Nephron progenitor cell (in vitro differentiated cells): ENCODE results near the gene PPP6R3.
"Not testable (repeated sequence)": the region's sequence is repeated elsewhere in the genome, so short reads cannot be mapped to it uniquely, and the experiment has no call there.

Experiments
- DNase-seq: peaks from one replicate; pipeline ENCODE4 v3.0.0; 2021
- H3K27ac Mint-ChIP-seq: 2 replicates; pipeline ENCODE4 v1.8.0; 2021; ENCODE audit warnings: mild to moderate bottlenecking, moderate library complexity, mixed read lengths
- H3K27me3 Mint-ChIP-seq: 2 replicates; pipeline ENCODE4 v1.8.0; 2021; ENCODE audit warnings: mild to moderate bottlenecking, low read depth, mixed read lengths; ENCODE audit not compliant: poor library complexity
- H3K36me3 Mint-ChIP-seq: 2 replicates; pipeline ENCODE4 v1.8.0; 2021; ENCODE audit warnings: low read depth, mixed read lengths
- H3K4me1 Mint-ChIP-seq: 2 replicates; pipeline ENCODE4 v1.8.0; 2021; ENCODE audit warnings: mixed read lengths
- H3K4me3 Mint-ChIP-seq: 2 replicates; pipeline ENCODE4 v1.8.0; 2021; ENCODE audit warnings: mild to moderate bottlenecking, moderate library complexity, mixed read lengths
- H3K9me3 Mint-ChIP-seq: 2 replicates; pipeline ENCODE4 v1.8.0; 2021; ENCODE audit warnings: mild to moderate bottlenecking, moderate library complexity, mixed read lengths
- CTCF ChIP-seq: fragments of 200-600 bp; sonication (generic); IDR thresholded peaks from 2 replicates; pipeline ENCODE4 v1.5.0; 2021; ENCODE audit warnings: antibody characterized with exemption

Gene PPP6R3

DNA sequence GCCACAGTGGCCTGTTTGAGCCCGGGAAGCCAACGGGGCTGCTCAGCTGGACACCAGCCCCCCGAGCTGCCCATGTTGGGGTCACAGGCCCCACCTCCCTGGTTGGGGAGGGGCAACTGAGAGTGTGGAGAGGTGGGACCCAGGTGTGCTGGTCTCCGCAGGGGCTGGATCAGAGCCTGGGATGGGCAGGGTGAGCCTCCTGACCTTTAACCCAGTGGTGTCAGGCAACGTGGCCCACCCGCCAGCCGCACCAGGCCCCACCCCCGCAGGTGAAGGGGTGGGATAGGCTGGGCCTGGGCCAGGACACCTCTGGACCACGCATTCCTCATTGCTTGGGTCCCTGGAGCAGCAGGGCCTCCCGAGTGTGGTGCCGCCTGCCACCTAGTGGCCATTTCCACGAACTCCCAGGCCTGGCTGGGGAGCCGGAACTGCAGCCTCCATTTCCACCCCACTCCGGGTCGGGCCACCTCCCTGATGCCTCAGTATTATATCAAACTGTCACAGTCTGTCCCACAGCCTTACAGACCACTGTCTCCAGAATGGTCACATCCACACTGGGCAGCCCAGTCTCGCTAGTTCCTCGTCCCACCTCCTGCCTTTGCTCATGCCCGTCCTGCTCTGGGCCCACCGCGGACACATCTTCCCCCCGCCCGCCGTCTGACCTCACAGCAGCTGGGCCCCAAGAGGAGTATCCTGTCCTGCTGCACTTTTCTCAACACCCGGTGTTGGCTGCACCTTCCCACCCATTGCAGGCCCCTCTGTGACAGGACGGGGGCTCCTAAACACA is 13.3 kb upstream of the PPP6R3 start:
- peak; percentile 83 for DNase-seq
- Mint-ChIP-seq H3K27ac (no peak overlapping the region), H3K36me3 (peaks cover 41% of the 10 kb centered on the region), H3K4me1 (no peaks in the 10 kb centered on the region), H3K27me3 (no peaks in the 10 kb centered on the region), H3K9me3 (no peaks in the 10 kb centered on the region), H3K4me3 (no peak overlapping the region)
- peak; percentile 88 for TF ChIP-seq CTCF

- DNase-seq, H3K4me1 Mint-ChIP-seq, H3K9me3 Mint-ChIP-seq, H3K27me3 Mint-ChIP-seq, H3K4me3 Mint-ChIP-seq: not testable (repeated sequence)
- peak overlapping the region; percentile 19 for H3K27ac Mint-ChIP-seq
- peaks cover 34% of the 10 kb centered on the region for H3K36me3 Mint-ChIP-seq
Measured at GRCh38 chr11:68447914-68448313, 12.6 kb upstream of the PPP6R3 start.

- Mint-ChIP-seq H3K9me3 (no peaks in the 10 kb centered on the region), H3K27me3 (no peaks in the 10 kb centered on the region), H3K36me3 (peaks cover 33% of the 10 kb centered on the region), H3K27ac (no peak overlapping the region), H3K4me3 (no peak overlapping the region), H3K4me1 (no peaks in the 10 kb centered on the region)
- TF ChIP-seq CTCF: no peak
- no peak for DNase-seq
Measured at GRCh38 chr11:68448604-68449011, 11.9 kb upstream of the PPP6R3 start.

DNA sequence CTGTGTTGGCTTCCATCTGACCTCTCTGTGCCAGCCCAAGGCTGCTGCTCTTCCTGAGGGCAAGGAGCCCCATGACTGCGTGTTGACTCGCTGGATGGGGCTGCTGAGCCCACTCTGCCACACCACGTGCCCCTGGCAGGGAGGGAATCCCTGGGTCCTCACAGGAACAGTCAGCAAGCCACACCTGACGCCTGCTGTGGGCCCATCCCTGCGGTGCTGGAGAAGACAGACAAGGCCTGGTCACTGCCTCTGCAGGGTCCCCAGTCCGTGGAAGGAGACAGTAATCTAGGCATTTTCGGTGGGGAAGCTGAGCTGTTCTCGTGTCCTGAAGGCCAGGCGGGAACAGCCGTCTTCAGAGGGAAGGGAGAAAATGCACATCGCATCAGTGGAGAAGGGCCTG is 10.6 kb upstream of the PPP6R3 start:
- Mint-ChIP-seq H3K27me3 (peaks cover 4% of the 10 kb centered on the region), H3K4me3 (no peak overlapping the region)

DNA sequence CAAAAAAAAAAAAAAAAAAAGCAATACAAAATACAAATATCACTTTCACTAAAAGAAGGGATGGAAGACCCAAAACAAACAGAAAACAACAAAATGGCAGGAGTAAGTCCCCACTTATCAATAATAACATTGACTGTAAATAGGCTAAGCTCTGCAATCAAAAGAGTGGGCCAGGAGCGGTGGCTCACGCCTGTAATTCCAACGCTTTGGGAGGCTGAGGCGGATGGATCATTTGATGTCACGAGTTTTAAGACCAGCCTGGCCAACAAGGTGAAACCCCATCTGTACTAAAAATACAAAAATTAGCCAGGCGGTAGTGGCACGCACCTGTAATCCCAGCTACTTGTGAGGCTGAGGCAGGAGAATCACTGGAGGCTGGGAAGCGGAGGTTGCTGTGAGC is 9.8 kb upstream of the PPP6R3 start:
- Mint-ChIP-seq H3K9me3 (no peaks in the 10 kb centered on the region), H3K4me1 (peaks cover 2% of the 10 kb centered on the region), H3K27ac (no peak overlapping the region), H3K36me3 (peaks cover 27% of the 10 kb centered on the region), H3K27me3 (peaks cover 5% of the 10 kb centered on the region), H3K4me3 (no peak overlapping the region)
- no peak for DNase-seq
- TF ChIP-seq CTCF: no peak

More for the DNA sequence above, 10.6 kb upstream of the PPP6R3 start:
- no peak for DNase-seq
- Mint-ChIP-seq H3K4me1 (no peaks in the 10 kb centered on the region), H3K9me3 (no peaks in the 10 kb centered on the region), H3K36me3 (peaks cover 27% of the 10 kb centered on the region), H3K27ac (peak overlapping the region; percentile 64)
- no peak for TF ChIP-seq CTCF

DNA sequence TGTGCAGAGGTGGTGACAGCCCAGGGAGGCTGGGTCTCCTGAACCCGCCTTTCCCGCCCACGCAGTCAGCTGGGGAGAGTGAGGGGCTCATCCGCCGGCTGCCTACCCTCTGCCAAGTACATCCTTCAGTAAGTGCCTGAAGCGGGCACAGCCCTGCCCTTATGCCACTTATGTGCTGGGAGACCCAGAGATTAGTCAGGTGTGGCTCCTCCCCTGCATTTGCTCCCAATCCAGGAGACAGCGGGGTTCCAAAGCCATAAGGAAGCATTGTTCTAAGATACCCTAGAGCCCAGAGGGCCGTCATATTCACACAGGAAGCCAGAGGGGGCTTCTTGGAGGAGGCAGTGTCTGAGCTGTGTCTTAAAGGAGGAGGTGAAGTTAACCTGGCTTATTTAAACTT is 5.8 kb upstream of the PPP6R3 start:
- no peak for DNase-seq
- Mint-ChIP-seq H3K4me3 (no peak overlapping the region), H3K27me3 (peaks cover 10% of the 10 kb centered on the region), H3K27ac (no peak overlapping the region), H3K9me3 (no peaks in the 10 kb centered on the region), H3K36me3 (peaks cover 4% of the 10 kb centered on the region), H3K4me1 (peaks cover 12% of the 10 kb centered on the region)
- TF ChIP-seq CTCF: no peak
